DMS114 treated with DMSO at 0.1 percent for 48 hours (cell line): ENCODE data around the gene CKS1B.

Source experiments
- DNase-seq: peaks from one replicate; lab custom pipeline; 2025; ENCODE audit not compliant: unreplicated experiment; lab: John Stamatoyannopoulos, UW

CKS1B gene

DNA sequence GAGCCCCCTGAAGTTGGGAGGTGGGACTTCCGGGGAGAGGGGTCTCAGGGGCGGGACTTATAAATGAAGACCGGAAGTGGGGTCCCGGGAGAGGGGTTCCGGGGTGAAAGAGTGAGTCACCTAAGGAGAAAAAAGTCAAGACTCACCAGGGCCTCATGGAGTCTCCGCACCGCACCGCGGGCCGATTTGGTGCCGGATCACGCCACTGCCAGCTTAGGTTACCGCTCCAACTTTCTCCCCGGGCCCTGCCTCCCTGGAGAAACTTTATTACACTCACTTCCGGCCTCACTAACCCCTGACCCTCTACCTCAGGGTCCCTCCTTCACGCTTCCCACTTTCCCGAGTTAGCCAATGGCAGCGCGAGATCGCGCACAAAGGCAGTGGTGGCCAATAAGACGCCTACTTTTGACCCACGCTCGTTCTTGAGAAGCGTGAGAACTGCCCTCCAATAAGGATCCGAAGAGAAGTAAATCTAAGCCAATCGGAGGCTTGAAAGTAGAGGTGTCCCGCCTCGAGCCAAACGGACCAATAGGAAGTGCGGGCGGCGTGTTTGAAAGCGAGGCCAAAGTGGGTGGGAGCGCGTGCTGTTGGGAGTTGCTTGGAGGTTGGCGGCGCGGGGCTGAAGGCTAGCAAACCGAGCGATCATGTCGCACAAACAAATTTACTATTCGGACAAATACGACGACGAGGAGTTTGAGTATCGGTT, at the start of gene CKS1B:
Gene CKS1B, plus strand, starts transcription at position 580 of the 706 bp plus-strand sequence. Its CDS starts 65 bp downstream, at position 645.
- DNase-seq: peak; percentile 100

DNA sequence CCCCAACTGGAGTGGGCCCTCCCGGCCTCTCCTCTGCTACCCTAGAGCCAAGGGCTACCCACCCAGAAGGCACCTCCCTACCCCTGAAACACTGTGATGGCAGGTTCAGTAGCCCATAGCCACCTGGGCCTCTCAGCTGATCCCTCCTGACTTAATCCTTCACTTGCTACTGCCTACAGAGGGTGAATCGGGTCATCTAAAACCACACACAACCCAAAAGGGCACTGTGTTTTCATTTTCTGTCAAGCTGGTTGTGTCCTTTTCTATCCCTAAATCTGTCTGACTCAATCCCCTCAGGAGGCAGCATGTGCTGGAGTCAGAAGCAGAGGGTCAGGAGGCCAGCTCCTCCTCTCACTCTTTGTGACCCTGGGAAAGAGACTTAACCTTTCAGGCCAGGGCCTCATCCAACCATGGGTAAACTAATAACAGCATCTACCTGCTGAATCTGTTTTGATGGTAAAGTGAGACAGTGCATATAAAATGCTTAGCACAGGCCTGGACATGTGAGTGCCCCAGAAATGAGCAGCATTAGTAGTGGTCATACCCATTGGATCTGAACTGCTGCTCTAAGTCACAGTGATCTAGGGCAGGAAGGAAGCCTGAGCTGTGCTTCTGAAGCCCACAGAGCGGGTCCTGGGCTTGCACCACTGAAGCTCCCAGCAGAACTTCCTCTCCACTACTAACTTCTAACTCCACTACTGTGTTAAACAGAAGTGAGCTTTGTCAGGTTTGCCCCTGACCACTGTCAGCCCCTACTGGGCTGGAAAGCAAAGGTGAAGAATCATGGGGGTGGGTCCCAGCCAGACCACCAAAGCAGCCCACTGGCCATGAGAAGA, 48.9 kb upstream of the CKS1B start:
- no peak for DNase-seq

DNA sequence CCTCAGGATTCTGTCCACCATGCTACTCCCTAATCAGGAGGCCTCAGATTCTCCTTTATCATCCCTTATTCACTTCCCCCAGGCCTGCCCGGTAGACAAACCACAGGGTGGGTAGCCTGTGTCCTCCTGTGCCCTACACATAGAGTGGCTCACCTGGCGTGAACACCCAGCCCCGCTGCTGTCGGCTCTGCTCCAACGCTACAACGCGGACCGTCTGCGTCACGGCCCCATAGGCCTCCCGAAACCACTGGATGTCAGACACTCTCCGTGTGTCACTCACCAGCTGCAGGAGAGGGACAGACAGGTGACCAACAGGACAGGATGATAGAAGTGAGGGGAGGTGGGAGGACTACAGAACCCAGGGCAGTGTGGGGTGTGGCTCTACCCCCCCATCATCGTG, 48.3 kb upstream of the CKS1B start:
- no peak for DNase-seq

DNA sequence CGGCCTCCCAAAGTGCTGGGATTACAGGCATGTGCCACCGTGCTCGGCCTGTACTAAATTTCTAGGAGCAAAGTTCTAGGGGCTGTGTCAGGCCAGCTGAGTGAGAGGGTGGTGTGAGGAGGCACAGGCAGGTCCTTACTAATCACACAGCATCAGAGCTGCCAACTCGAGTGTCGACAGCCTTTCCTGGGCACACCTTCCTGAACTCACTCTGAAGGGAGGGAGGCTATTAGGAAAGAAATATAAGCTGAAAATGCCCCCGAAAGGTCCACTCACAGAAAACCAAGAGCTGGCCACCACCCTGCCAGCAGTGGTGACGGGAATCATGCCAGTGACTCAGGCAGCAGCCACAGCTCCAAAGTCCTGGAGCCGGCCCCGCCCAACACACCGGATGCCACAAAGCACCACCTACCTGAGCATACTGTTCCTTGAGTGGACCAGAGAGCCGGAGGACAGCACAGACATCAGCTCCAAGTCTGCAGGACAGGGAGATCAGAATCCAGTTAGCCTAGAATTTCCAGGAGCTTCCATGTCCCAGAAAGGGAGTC, 42.5 kb upstream of the CKS1B start:
- DNase-seq: no peak

DNA sequence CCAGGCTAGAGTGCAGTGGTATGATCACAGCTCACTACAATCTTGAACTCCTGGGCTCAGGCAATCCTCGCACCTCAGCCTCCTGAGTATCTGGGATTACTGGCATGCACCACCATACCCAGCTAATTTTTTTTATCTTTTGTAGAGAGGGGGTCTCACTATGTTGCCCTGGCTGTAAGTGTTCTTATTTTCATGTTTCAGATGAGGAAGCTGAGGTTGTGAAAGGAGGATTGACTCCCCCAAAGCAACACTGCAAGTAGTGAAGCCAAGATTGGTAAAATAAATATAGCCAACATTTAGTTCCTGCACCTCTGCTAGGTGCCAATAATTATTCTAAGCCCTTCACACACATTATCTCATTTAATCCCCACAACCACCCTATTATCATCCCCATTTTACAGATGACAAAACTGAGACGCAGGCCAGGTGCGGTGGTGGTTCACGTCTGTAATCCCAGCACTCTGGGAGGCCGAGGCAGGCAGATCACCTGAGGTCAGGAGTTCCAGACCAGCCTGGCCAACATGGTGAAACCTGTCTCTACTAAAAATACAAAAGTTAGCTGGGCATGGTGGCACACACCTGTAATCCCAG, 40.0 kb upstream of the CKS1B start:
- DNase-seq: no peak

DNA sequence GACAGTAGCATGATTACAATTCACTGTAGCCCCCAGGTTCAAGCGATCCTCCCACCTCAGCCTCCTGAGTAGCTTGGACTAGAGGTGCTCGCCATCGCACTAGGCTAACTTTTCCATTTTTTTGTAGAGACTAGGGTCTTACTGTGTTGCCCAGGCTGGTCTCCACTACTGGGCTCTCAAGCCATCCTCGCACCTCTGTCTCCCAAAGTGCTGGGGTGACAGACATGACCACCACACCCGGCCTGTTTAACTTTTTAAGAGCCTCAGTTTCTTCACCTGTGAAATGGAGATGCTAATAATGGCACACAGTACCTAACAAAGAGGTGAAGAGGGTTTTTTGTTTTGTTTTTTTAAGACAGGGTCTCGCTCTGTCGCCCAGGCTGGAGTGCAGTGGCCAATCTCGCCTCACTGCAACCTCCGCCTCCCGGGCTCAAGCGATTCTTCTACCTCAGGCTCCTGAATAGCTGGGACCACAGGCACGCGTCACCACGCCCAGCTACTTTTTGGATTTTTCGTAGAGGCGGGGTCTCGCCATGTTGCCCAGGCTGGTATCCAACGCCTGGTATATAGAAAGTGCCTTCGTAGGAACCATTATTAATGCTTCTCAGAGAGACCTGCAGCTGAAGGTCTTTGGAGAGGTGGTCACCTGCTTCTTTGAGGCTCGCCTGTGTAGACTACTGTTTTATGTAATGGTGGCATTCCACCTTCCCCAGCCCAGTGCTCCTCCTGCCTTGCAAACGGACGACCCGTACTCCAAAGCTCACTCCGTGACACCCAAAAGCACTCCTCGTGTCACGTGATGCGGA, 38.5 kb upstream of the CKS1B start:
- DNase-seq: no peak

GRCh38 chr1:154936555-154937084, 37.9 kb upstream of the CKS1B start, which contains the start of gene PMVK:
Gene PMVK, minus strand, starts transcription at chr1:154936719. Its CDS starts 34 bp downstream, at chr1:154936685.
- peak; percentile 97 for DNase-seq

- DNase-seq: peak; percentile 97
Measured at GRCh38 chr1:154937085-154937987, 37.1 kb upstream of the CKS1B start.

- no peak for DNase-seq
Measured at GRCh38 chr1:154937988-154938386, 36.5 kb upstream of the CKS1B start.

GRCh38 chr1:154938604-154939399, 35.7 kb upstream of the CKS1B start:
- no peak for DNase-seq

- DNase-seq: no peak
Measured at GRCh38 chr1:154940213-154940560, 34.3 kb upstream of the CKS1B start.

DNA sequence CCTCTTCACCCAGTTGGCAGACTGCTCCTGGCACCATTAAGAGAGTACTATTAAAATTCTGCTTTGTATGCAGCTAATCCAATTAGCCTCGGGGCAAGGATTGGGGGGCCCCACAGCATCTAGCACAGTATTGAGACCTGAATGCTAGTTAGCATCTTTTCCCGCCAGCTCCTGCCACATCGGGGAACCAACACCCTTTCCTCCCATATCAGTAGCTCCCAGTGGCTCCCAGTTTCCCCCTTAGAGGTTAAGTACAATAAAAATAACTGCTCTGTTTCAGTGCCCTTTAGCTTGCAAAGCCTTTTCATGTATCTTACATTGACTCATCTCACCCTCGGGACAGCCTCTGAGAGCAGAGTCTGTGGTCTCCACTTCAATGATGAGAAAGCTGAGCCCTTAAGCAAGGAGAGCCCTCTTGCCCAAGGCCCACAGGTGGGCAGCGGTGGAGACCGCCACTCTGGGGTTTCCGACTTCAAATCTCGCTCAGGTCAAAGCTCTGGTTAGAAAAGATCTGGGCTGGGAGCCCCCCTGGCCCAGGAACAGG, 33.8 kb upstream of the CKS1B start:
- DNase-seq: no peak

DNA sequence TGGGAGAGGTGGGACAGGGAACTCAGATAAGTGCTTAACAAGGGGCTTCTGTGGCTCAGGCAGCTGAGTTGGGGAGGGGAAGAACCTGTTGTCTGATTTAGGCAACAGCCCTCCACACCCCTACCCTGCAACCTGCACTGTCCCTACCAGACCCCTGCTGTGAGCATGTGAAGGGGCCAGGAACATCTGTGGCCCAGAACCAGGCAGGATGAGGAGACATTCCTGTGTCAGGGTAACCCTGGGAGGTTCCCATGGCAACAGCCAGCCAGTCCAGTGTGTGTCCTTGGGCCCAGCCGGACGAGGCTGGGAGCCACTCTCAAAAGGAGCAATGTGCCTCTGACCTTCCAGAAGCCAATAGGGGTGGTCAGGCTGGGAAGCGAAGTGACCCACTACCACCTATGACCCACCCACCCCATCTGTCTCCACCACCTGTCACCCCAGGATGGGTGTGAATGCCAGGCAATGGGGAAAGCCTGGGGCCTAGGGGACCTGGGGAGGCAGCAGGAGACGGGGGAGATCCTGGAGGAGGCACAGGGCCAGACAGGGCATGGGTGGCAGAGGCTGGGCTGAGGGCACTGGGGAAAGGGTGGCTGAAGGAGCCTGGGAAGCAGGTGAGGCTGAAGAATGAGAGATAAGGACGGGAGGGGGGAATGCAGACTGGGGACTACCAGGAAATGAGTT, 33.0 kb upstream of the CKS1B start:
- DNase-seq: no peak

GRCh38 chr1:154943649-154944400, 30.7 kb upstream of the CKS1B start:
- peak; percentile 64 for DNase-seq

GRCh38 chr1:154944401-154945159, 29.9 kb upstream of the CKS1B start:
- no peak for DNase-seq

DNA sequence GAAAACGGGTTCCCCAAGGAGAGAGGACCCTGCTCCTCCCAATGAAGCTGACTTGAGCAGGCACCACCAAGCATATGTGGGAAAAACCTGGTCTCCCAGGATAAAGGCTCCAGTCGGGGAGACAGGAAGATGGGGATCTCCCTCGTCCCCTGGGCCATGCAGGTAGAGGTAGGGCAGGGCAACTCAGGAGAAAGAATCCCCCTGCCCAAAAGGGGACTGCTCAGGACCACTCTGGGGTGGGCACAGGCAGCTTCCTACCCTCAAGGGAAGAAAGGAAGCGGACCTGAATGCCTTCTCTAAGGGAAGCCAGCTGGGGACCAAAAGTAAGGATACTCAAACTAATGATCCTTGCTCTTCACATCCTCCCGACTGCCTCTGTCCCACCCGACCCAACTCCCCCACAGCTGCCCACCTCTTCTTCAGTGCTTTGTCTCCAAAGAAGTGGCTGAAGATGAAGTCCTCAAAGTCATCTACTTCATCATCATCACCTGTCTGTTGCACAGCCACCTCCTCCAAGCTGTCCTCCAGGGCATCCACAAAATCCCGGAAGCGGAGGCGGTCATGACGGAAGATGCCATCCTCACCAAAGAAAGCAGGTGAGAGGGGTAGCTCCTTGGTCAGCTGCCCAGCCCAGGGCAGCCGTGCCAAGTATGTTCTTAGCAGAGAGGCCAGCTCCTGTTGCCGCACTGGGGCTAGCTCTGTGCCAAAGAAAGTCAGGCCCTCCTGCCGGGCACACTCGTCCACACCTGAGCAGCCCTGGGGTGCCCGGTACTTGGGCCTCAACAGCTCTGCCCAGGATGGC, 29.1 kb upstream of the CKS1B start:
- DNase-seq: no peak
